Measurements from ENCODE around the gene BBS10.
"Not testable (repeated sequence)": the region's sequence is repeated elsewhere in the genome, so short reads cannot be mapped to it uniquely, and the experiment has no call there.

BBS10 gene

GRCh38 chr12:76375939-76376338, 27.7 kb upstream of the BBS10 start:
- TF ChIP-seq, protein P1, sequence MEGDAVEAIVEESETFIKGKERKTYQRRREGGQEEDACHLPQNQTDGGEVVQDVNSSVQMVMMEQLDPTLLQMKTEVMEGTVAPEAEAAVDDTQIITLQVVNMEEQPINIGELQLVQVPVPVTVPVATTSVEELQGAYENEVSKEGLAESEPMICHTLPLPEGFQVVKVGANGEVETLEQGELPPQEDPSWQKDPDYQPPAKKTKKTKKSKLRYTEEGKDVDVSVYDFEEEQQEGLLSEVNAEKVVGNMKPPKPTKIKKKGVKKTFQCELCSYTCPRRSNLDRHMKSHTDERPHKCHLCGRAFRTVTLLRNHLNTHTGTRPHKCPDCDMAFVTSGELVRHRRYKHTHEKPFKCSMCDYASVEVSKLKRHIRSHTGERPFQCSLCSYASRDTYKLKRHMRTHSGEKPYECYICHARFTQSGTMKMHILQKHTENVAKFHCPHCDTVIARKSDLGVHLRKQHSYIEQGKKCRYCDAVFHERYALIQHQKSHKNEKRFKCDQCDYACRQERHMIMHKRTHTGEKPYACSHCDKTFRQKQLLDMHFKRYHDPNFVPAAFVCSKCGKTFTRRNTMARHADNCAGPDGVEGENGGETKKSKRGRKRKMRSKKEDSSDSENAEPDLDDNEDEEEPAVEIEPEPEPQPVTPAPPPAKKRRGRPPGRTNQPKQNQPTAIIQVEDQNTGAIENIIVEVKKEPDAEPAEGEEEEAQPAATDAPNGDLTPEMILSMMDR (IDR thresholded peaks at IDR 0.05), result no peak
- no peak for DNase-seq (ENCODE audit: low spot score)
- H3K27ac ChIP-seq, result no peak overlapping the region
- no peak overlapping the region for H3K4me3 ChIP-seq

DNA sequence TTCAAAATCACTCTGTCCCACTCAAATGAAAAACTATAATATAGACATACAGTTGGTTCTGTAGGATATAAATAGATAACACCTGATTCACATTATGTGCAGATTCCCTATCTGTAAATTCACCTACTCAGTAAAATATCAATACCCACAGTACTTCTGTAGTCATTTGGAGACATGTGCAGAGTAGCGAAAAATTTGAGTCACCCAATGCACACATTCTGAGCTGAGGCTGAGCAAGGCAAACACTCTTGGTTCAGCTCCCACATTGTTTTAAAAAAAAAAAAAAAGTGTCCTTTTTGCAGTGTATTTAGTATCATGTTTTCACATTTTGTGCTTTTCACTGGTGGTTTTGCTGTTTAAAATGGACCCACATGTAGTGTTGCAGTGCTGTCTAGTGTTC, 27.3 kb upstream of the BBS10 start:
- Histone ChIP-seq H3K4me3 (no peak overlapping the region), H3K27ac (no peak overlapping the region)
- TF ChIP-seq, protein P1 (IDR thresholded peaks at IDR 0.05), result no peak
- DNase-seq (ENCODE audit: low spot score), result no peak

GRCh38 chr12:76374386-76375020, 26.3 kb upstream of the BBS10 start:
- TF ChIP-seq, protein P1 (IDR thresholded peaks at IDR 0.05), result no peak
- Histone ChIP-seq H3K4me3 (no peak overlapping the region), H3K27ac (no peak overlapping the region)
- no peak for DNase-seq (ENCODE audit: low spot score)

DNA sequence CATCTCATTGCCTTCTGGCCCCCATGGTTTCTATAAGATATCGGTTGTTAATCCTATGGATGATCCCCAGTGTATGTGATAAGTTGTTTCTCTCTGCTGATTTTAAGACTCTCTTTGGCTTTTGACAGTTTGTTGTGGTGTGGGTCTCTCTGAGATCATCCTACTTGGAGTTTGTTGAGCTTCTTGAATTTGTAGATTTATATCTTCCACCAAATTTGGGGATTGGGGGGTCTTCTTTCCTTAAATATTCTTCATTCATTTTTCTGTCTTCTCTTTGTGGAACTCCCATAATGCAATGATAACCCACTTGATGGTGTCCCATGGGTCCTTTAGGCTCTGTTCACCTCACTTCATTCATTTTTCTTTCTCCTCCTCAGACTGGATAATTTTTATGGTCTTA, 20.0 kb upstream of the BBS10 start:
- Histone ChIP-seq H3K4me3 (no peak overlapping the region), H3K27ac (no peak overlapping the region)
- TF ChIP-seq, protein P1 (IDR thresholded peaks at IDR 0.05), result no peak
- no peak for DNase-seq (ENCODE audit: low spot score)

- DNase-seq (ENCODE audit: low spot score), result no peak
- Histone ChIP-seq H3K27ac (no peak overlapping the region), H3K4me3 (no peak overlapping the region)
- TF ChIP-seq, protein P1 (IDR thresholded peaks at IDR 0.05), result no peak
These were observed 17.9 kb upstream of the BBS10 start for GRCh38 chr12:76366163-76366562.

DNA sequence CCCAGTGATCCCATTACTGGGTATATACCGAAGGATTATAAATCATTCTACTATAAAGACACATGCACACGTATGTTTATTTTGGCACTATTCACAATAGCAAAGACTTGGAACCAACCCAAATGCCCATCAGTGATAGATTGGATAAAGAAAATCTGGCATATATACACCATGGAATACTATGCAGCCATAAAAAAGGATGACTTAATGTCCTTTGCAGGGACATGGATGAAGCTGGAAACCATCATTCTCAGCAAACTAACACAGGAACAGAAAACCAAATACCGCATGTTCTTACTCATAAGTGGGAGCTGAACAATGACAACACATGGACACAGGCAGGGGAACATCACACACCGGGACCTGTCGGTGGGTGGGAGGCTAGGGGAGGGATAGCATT, 15.9 kb upstream of the BBS10 start:
- DNase-seq (ENCODE audit: low spot score), result not testable (repeated sequence)

DNA sequence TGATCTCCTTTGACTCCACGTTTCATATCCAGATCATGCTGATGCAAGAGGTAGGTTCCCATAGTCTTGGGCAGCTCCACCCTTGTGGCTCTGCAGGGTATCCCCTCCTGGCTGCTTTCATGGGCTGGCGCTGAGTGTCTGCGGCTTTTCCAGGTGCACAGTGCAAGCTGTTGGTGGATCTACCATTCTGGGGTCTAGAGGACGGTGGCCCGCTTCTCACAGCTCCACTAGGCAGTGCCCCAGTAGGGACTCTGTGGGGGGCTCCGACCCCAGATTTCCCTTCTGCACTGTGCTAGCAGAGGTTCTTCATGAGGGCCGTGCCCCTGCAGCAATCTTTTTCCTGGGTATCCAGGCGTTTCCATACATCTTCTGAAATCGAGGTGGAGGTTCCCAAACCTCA, 12.1 kb upstream of the BBS10 start:
- no peak overlapping the region for H3K4me3 ChIP-seq
- no peak for DNase-seq (ENCODE audit: low spot score)
- no peak overlapping the region for H3K27ac ChIP-seq
- TF ChIP-seq, protein P1 (IDR thresholded peaks at IDR 0.05), result no peak

More for the DNA sequence above, 15.9 kb upstream of the BBS10 start:
- H3K4me3 ChIP-seq, H3K27ac ChIP-seq: not testable (repeated sequence)
